HUES48 (cell line): Measurements from ENCODE around the gene FGR.
"Not testable (repeated sequence)": the region's sequence is repeated elsewhere in the genome, so short reads cannot be mapped to it uniquely, and the experiment has no call there.

Experiments used
- H3K27ac ChIP-seq: one replicate; pipeline ENCODE4 v1.7.0; 2013; ENCODE audit warnings: low read depth, low read length, inconsistent platforms
- H3K27me3 ChIP-seq: 2 replicates; pipeline ENCODE4 v1.6.1; 2013; ENCODE audit warnings: mild to moderate bottlenecking, low read length; ENCODE audit not compliant: control insufficient read depth, insufficient read depth
- H3K36me3 ChIP-seq: 2 replicates; pipeline ENCODE4 v1.6.1; 2013; ENCODE audit warnings: low read length; ENCODE audit not compliant: control insufficient read depth, insufficient read depth
- H3K4me1 ChIP-seq: 2 replicates; pipeline ENCODE4 v1.6.1; 2013; ENCODE audit warnings: mild to moderate bottlenecking, low read length; ENCODE audit not compliant: control insufficient read depth, insufficient read depth
- H3K4me3 ChIP-seq: 2 replicates; pipeline ENCODE4 v1.5.1; 2013; ENCODE audit warnings: mild to moderate bottlenecking, low read depth, low read length
- H3K9ac ChIP-seq: 2 replicates; pipeline ENCODE4 v1.6.1; 2013; ENCODE audit warnings: mild to moderate bottlenecking, low read depth, low read length, moderate library complexity
- H3K9me3 ChIP-seq: 2 replicates; pipeline ENCODE4 v1.6.1; 2013; ENCODE audit warnings: low read length; ENCODE audit not compliant: control insufficient read depth, insufficient read depth

Gene FGR

DNA sequence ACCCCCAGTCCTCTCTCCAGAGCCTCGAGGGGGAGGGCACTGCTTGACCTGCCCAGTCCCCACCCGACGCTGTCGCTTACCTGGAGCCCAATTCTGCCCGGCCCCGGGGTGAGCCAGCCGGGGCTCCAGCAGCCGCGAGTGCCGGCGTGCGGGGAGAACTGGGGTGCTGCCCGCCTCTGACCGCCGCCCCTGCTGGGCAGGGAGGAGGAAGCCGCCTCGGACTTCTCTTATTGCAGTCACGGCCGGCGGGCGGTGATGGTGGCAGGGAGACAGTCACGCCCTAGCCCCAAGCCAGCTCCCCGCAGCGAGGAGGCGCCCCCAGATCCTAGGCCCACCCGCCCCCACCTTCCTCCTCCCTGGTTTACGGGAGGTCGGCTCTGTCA, at the start of gene FGR:
FGR (minus strand) TSS at position 201 of the 383 bp plus-strand sequence. CDS start 11,269 bp downstream, outside the sequence.
- Histone ChIP-seq H3K27ac (no peak within 1 kb of the TSS), H3K4me1 (peaks cover 4% of the 10 kb centered on the region; the same call in 1 of the 2 replicates), H3K9ac (no peak within 1 kb of the TSS), H3K9me3 (no peaks in the 10 kb centered on the region), H3K27me3 (peaks cover 39% of the 10 kb centered on the region), H3K36me3 (no peaks in the 10 kb centered on the region), H3K4me3 (peak within 1 kb of the TSS; percentile 60)

GRCh38 chr1:27684176-27684575, 49.2 kb upstream of the FGR start:
- Histone ChIP-seq H3K4me1 (peaks cover 8% of the 10 kb centered on the region), H3K36me3 (no peaks in the 10 kb centered on the region), H3K9me3 (peaks cover 25% of the 10 kb centered on the region; the same call in 1 of the 2 replicates), H3K9ac (no peak overlapping the region), H3K4me3 (no peak overlapping the region), H3K27ac (no peak overlapping the region), H3K27me3 (no peaks in the 10 kb centered on the region)

DNA sequence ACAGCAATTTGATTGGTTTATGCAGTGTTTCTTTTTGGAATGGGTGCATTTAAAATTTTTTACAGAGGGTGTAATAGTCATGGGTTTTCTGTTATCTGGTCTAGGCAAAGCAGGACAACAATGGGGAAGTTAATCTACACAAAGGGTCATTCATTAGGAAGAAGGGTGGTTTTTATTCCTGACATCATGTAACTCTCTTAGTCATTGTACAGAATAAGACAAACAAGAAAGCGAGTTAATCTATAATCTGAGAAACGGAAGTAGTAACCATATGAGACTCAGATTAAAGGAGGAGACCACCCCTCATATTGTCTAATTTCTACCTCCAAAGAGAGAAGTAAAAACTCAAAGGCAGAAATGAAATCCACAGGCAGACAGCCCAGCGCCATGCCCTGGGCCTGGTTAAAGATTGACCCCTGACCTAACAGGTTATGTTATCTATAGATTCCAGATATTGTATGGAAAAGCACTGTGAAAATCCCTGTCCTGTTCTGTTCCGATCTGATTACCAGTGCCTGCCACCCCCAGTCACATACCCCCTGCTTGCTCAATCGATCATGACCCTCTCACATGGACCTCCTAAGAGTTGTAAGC, 47.5 kb upstream of the FGR start:
- Histone ChIP-seq H3K36me3 (no peaks in the 10 kb centered on the region), H3K27me3 (no peaks in the 10 kb centered on the region), H3K4me1 (peaks cover 6% of the 10 kb centered on the region), H3K9ac (no peak overlapping the region), H3K4me3 (no peak overlapping the region), H3K27ac (no peak overlapping the region), H3K9me3 (peaks cover 25% of the 10 kb centered on the region; the same call in 1 of the 2 replicates)

GRCh38 chr1:27681580-27681979, 46.6 kb upstream of the FGR start:
- not testable (repeated sequence) for H3K27me3 ChIP-seq, H3K36me3 ChIP-seq, H3K27ac ChIP-seq, H3K4me1 ChIP-seq, H3K9ac ChIP-seq, H3K4me3 ChIP-seq
- peaks cover 25% of the 10 kb centered on the region; the same call in 1 of the 2 replicates for H3K9me3 ChIP-seq

GRCh38 chr1:27680225-27680791, 45.3 kb upstream of the FGR start:
- not testable (repeated sequence) for H3K27me3 ChIP-seq, H3K36me3 ChIP-seq, H3K27ac ChIP-seq, H3K9ac ChIP-seq, H3K4me3 ChIP-seq, H3K4me1 ChIP-seq
- peaks cover 25% of the 10 kb centered on the region; the same call in 1 of the 2 replicates for H3K9me3 ChIP-seq

- Histone ChIP-seq H3K27ac (no peak overlapping the region), H3K4me1 (no peaks in the 10 kb centered on the region), H3K9me3 (peaks cover 25% of the 10 kb centered on the region; the same call in 1 of the 2 replicates), H3K36me3 (no peaks in the 10 kb centered on the region), H3K27me3 (no peaks in the 10 kb centered on the region), H3K4me3 (no peak overlapping the region), H3K9ac (no peak overlapping the region)
These were observed 43.8 kb upstream of the FGR start for GRCh38 chr1:27678747-27679146.

GRCh38 chr1:27676410-27676809, 41.4 kb upstream of the FGR start:
- Histone ChIP-seq H3K4me3 (no peak overlapping the region), H3K9ac (no peak overlapping the region), H3K27ac (no peak overlapping the region), H3K9me3 (peaks cover 17% of the 10 kb centered on the region; the same call in 1 of the 2 replicates), H3K27me3 (no peaks in the 10 kb centered on the region), H3K4me1 (0 out of 2 replicates have a peak, but pooled peaks cover 3% of the 10 kb centered on the region), H3K36me3 (no peaks in the 10 kb centered on the region)

GRCh38 chr1:27672750-27673112, 37.7 kb upstream of the FGR start:
- Histone ChIP-seq H3K36me3 (no peaks in the 10 kb centered on the region), H3K4me3 (peak overlapping the region; percentile 44), H3K9me3 (no peaks in the 10 kb centered on the region), H3K27me3 (peaks cover 10% of the 10 kb centered on the region), H3K4me1 (0 out of 2 replicates have a peak, but pooled peaks cover 3% of the 10 kb centered on the region), H3K9ac (no peak overlapping the region), H3K27ac (peak overlapping the region; percentile 23)

- Histone ChIP-seq H3K4me1 (0 out of 2 replicates have a peak, but pooled peaks cover 3% of the 10 kb centered on the region), H3K9ac (no peak within 1 kb of the TSS), H3K9me3 (no peaks in the 10 kb centered on the region), H3K27me3 (peaks cover 10% of the 10 kb centered on the region), H3K4me3 (peak within 1 kb of the TSS; percentile 44), H3K36me3 (no peaks in the 10 kb centered on the region), H3K27ac (peak within 1 kb of the TSS; percentile 23)
These were observed 37.2 kb upstream of the FGR start, which contains the start of gene IFI6 for GRCh38 chr1:27671964-27672749. TSS of gene IFI6 (minus strand) at chr1:27672192. CDS start at chr1:27669314, 2,878 bp downstream.

DNA sequence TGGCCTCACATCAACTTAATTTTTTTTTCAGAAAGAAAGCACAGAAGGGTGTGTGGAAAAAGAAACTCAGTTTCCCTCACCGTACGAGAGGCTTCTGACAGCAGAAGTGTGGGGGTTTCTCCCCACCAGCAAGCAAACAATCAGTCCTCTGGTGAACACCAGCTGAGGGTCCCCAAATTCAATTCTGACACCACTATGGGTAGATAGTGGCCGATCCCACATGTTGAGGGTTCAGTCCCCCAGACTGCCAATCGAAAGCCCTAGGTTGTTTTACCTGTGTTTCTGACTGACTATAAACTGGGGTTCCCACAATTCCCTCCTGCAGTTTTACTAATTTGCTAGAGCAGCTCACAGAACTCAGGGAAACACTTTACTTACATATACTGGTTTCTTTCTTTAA, 34.9 kb upstream of the FGR start:
- no peaks in the 10 kb centered on the region for H3K36me3 ChIP-seq
- H3K27ac ChIP-seq: no peak overlapping the region
- H3K4me1 ChIP-seq: 0 out of 2 replicates have a peak, but pooled peaks cover 3% of the 10 kb centered on the region
- H3K9me3 ChIP-seq: no peaks in the 10 kb centered on the region
- no peak overlapping the region for H3K9ac ChIP-seq
- no peak overlapping the region for H3K4me3 ChIP-seq
- H3K27me3 ChIP-seq: peaks cover 10% of the 10 kb centered on the region
